Measurements from ENCODE around the gene CFAP69.

CFAP69 gene

DNA sequence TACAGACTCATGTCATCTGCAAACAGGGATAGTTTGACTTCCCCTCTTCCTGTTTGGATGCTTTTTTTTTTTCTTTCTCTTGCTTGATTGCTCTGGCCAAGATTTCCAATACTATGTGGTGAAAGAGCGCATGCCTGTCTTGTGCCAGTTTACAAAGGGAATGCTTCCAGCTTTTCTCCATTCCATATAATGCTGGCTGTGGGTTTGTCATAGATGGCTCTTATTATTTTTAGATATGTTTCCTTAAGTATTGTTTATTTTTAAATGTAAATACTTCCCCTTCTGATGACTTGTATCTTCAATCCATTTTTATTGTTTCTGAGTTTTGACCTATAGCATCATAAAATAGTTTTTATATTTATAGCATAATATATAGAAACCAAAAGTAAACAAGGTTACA, 58.3 kb downstream of the CFAP69 start:
- WGBS (ENCODE audit: extremely low coverage, insufficient coverage, low lambda C conversion rate): no CpG with 5 or more reads among the region's 1 CpG
- no peak overlapping the region for H2BK15ac ChIP-seq (replicated peaks; ENCODE audit: low read depth)

DNA sequence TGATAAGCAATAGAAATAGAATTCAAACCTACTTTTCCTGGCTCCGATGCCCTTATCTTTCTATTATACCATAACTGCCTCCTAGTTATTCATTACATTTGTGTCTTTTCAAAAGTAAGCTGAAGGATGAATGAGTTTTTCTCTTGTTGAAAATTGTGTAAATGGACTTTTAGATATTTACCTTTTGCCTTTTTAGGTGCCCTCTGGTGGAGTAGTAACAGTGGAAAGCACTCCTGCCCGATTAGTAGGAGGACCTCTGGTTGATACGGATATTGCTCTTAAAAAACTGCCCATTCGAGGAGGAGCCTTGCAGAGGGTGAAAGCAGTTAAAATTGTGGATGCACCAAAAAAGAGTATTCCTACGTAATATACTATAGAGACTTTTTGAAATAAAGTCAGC, 64.9 kb downstream of the CFAP69 start:
- Histone ChIP-seq H3K4ac (ENCODE audit: low read depth, low read length) (no peak overlapping the region), H3K79me1 (ENCODE audit: low read length) (no peaks in the 10 kb centered on the region), H3K9ac (ENCODE audit: low read length) (no peak overlapping the region), H3K36me3 (ENCODE audit: control insufficient read depth, insufficient read depth, low read length) (no peaks in the 10 kb centered on the region), H2BK5ac (ENCODE audit: low read length) (no peak overlapping the region), H3K4me1 (ENCODE audit: control insufficient read depth, low read depth, low read length) (no peaks in the 10 kb centered on the region), H2BK15ac (replicated peaks; ENCODE audit: low read depth) (no peak overlapping the region), H3K56ac (ENCODE audit: low read length) (no peak overlapping the region), H3K27me3 (ENCODE audit: insufficient read depth, low read length, poor library complexity) (no peaks in the 10 kb centered on the region), H3K79me2 (ENCODE audit: control insufficient read depth, insufficient read depth, low read length) (no peaks in the 10 kb centered on the region), H3K18ac (ENCODE audit: low read length) (no peak overlapping the region), H2AK5ac (ENCODE audit: low read length) (no peak overlapping the region), H2BK120ac (ENCODE audit: low read depth, low read length) (no peak overlapping the region), H3K23ac (ENCODE audit: low read length) (no peak overlapping the region), H3K4me2 (ENCODE audit: low read length) (no peak overlapping the region), H4K8ac (ENCODE audit: low read depth, low read length) (no peak overlapping the region), H3K27ac (ENCODE audit: low read depth, low read length) (no peak overlapping the region), H3K4me3 (ENCODE audit: low read length) (no peak overlapping the region), H4K5ac (ENCODE audit: low read length) (no peak overlapping the region)
- DNase-seq: peak; percentile 20
- WGBS (ENCODE audit: extremely low coverage, insufficient coverage, low lambda C conversion rate): no CpG with 5 or more reads among the region's 5 CpGs

More for the DNA sequence above, 58.3 kb downstream of the CFAP69 start:
- Histone ChIP-seq H3K4me1 (ENCODE audit: control insufficient read depth, low read depth, low read length) (no peaks in the 10 kb centered on the region), H3K27ac (ENCODE audit: low read depth, low read length) (no peak overlapping the region), H3K79me2 (ENCODE audit: control insufficient read depth, insufficient read depth, low read length) (no peaks in the 10 kb centered on the region), H2AK5ac (ENCODE audit: low read length) (no peak overlapping the region), H3K4ac (ENCODE audit: low read depth, low read length) (no peak overlapping the region), H3K56ac (ENCODE audit: low read length) (no peak overlapping the region), H4K8ac (ENCODE audit: low read depth, low read length) (no peak overlapping the region), H2BK120ac (ENCODE audit: low read depth, low read length) (no peak overlapping the region), H3K36me3 (ENCODE audit: control insufficient read depth, insufficient read depth, low read length) (no peaks in the 10 kb centered on the region), H3K79me1 (ENCODE audit: low read length) (no peaks in the 10 kb centered on the region), H3K4me3 (ENCODE audit: low read length) (no peak overlapping the region), H3K9ac (ENCODE audit: low read length) (no peak overlapping the region), H3K23ac (ENCODE audit: low read length) (no peak overlapping the region), H2BK5ac (ENCODE audit: low read length) (no peak overlapping the region), H4K5ac (ENCODE audit: low read length) (no peak overlapping the region), H3K27me3 (ENCODE audit: insufficient read depth, low read length, poor library complexity) (no peaks in the 10 kb centered on the region), H3K4me2 (ENCODE audit: low read length) (no peak overlapping the region), H3K18ac (ENCODE audit: low read length) (no peak overlapping the region)
- DNase-seq: no peak

DNA sequence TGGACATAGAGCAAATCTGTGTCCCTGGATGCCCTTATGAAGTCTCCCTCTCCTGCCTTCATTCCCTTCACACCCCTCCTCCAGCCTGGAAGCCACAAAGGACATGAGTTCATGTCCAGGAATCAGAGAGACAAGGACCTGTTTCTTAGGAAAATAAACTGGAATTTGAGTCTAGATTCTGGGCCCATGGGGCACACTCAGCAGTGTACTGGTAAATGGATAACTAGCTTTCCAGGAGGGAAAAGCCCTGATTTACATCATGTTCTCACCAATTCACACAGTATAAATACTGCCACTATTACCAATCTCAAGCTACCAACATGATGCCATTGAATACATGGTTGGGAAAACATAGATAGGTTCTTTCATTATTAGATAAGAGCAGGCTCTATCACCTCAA, 66.2 kb downstream of the CFAP69 start:
- Histone ChIP-seq H3K27ac (ENCODE audit: low read depth, low read length) (no peak overlapping the region), H4K8ac (ENCODE audit: low read depth, low read length) (no peak overlapping the region), H2AK5ac (ENCODE audit: low read length) (no peak overlapping the region), H3K18ac (ENCODE audit: low read length) (no peak overlapping the region), H3K9ac (ENCODE audit: low read length) (no peak overlapping the region), H3K4me1 (ENCODE audit: control insufficient read depth, low read depth, low read length) (no peaks in the 10 kb centered on the region), H3K23ac (ENCODE audit: low read length) (no peak overlapping the region), H2BK15ac (replicated peaks; ENCODE audit: low read depth) (no peak overlapping the region), H4K5ac (ENCODE audit: low read length) (no peak overlapping the region), H3K27me3 (ENCODE audit: insufficient read depth, low read length, poor library complexity) (no peaks in the 10 kb centered on the region), H3K36me3 (ENCODE audit: control insufficient read depth, insufficient read depth, low read length) (no peaks in the 10 kb centered on the region), H3K79me2 (ENCODE audit: control insufficient read depth, insufficient read depth, low read length) (no peaks in the 10 kb centered on the region), H2BK5ac (ENCODE audit: low read length) (no peak overlapping the region), H3K4ac (ENCODE audit: low read depth, low read length) (no peak overlapping the region), H2BK120ac (ENCODE audit: low read depth, low read length) (no peak overlapping the region), H3K56ac (ENCODE audit: low read length) (no peak overlapping the region), H3K4me2 (ENCODE audit: low read length) (no peak overlapping the region), H3K4me3 (ENCODE audit: low read length) (no peak overlapping the region), H3K79me1 (ENCODE audit: low read length) (no peaks in the 10 kb centered on the region)
- DNase-seq: no peak

DNA sequence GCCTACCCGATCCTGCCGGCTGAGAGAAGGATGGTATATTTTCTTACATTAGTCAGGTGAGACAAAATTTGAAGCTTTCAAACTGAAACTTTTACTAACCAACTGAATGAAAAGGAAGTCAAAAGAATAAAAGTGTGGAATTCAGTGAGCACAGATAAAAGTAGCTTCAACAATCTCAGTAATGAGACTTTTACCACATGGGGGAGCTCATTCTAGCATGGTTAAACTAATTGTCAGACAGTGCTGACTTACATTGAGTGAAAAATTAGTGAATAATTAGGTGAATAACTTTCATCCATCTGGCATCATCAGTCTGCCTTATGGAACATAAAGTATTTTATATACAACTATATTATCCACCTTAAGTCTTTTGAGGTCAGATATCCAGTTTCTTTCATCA, 67.8 kb downstream of the CFAP69 start:
- Histone ChIP-seq H3K4me3 (ENCODE audit: low read length) (no peak overlapping the region), H3K4me1 (ENCODE audit: control insufficient read depth, low read depth, low read length) (no peaks in the 10 kb centered on the region), H2BK120ac (ENCODE audit: low read depth, low read length) (no peak overlapping the region), H4K8ac (ENCODE audit: low read depth, low read length) (no peak overlapping the region), H2BK5ac (ENCODE audit: low read length) (no peak overlapping the region), H3K56ac (ENCODE audit: low read length) (no peak overlapping the region), H3K4me2 (ENCODE audit: low read length) (no peak overlapping the region), H3K9ac (ENCODE audit: low read length) (no peak overlapping the region), H3K27me3 (ENCODE audit: insufficient read depth, low read length, poor library complexity) (no peaks in the 10 kb centered on the region), H3K18ac (ENCODE audit: low read length) (no peak overlapping the region), H2BK15ac (replicated peaks; ENCODE audit: low read depth) (no peak overlapping the region), H3K79me2 (ENCODE audit: control insufficient read depth, insufficient read depth, low read length) (no peaks in the 10 kb centered on the region), H3K79me1 (ENCODE audit: low read length) (no peaks in the 10 kb centered on the region), H3K27ac (ENCODE audit: low read depth, low read length) (no peak overlapping the region), H2AK5ac (ENCODE audit: low read length) (no peak overlapping the region), H3K23ac (ENCODE audit: low read length) (no peak overlapping the region), H3K36me3 (ENCODE audit: control insufficient read depth, insufficient read depth, low read length) (no peaks in the 10 kb centered on the region), H3K4ac (ENCODE audit: low read depth, low read length) (no peak overlapping the region), H4K5ac (ENCODE audit: low read length) (no peak overlapping the region)
- WGBS (ENCODE audit: extremely low coverage, insufficient coverage, low lambda C conversion rate): no CpG with 5 or more reads among the region's 2 CpGs
- no peak for DNase-seq

DNA sequence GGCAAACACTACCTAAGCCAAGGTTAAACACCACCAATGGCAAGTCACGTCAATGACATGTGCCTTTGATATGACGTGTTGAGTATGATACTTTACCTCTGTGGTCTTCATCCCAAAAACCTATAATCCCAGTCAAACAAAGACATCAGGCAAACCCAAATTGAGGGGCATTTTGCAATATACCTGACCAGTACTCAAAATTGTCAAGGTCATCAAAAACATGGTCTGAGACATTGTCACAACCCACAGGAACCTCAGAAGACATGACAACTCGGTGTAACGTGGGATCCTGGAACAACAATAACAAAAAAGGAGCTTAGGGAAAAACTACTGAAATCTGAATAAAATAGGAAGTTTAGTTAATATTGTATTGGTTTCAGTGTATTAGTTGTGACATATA, 68.9 kb downstream of the CFAP69 start:
- no peak overlapping the region for H3K4ac ChIP-seq (ENCODE audit: low read depth, low read length)
- no peak overlapping the region for H2BK120ac ChIP-seq (ENCODE audit: low read depth, low read length)
- H2AK5ac ChIP-seq (ENCODE audit: low read length): no peak overlapping the region
- no peak overlapping the region for H3K4me2 ChIP-seq (ENCODE audit: low read length)
- no peak overlapping the region for H2BK15ac ChIP-seq (replicated peaks; ENCODE audit: low read depth)
- no peak overlapping the region for H3K4me3 ChIP-seq (ENCODE audit: low read length)
- WGBS (ENCODE audit: extremely low coverage, insufficient coverage, low lambda C conversion rate): no CpG with 5 or more reads among the region's 4 CpGs
- DNase-seq: no peak
- no peak overlapping the region for H3K27ac ChIP-seq (ENCODE audit: low read depth, low read length)
- no peak overlapping the region for H4K5ac ChIP-seq (ENCODE audit: low read length)
- no peak overlapping the region for H3K23ac ChIP-seq (ENCODE audit: low read length)
- no peaks in the 10 kb centered on the region for H3K79me1 ChIP-seq (ENCODE audit: low read length)
- H3K56ac ChIP-seq (ENCODE audit: low read length): no peak overlapping the region
- no peak overlapping the region for H2BK5ac ChIP-seq (ENCODE audit: low read length)
- H4K8ac ChIP-seq (ENCODE audit: low read depth, low read length): no peak overlapping the region
- H3K18ac ChIP-seq (ENCODE audit: low read length): no peak overlapping the region
- no peaks in the 10 kb centered on the region for H3K36me3 ChIP-seq (ENCODE audit: control insufficient read depth, insufficient read depth, low read length)
- H3K79me2 ChIP-seq (ENCODE audit: control insufficient read depth, insufficient read depth, low read length): no peaks in the 10 kb centered on the region
- H3K9ac ChIP-seq (ENCODE audit: low read length): no peak overlapping the region
- H3K4me1 ChIP-seq (ENCODE audit: control insufficient read depth, low read depth, low read length): no peaks in the 10 kb centered on the region
- no peaks in the 10 kb centered on the region for H3K27me3 ChIP-seq (ENCODE audit: insufficient read depth, low read length, poor library complexity)

DNA sequence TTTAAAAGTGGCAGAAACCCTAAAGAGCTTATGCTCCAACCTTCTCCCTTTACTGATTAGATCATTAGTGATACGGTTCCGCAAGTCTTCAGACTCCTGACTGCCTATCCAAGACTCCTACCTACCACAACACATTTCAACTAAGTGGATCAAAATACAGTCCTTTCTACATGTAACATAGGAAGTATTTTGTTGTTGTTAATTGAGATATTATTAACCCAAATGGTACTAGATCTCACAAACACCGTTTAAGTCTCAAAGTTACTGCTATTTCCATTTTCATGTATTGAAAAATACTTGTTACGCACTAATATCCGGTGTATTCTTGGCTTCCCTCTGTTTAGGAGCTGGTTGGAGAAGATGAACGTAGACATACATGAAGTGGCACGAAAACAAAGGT, 75.0 kb downstream of the CFAP69 start:
- Histone ChIP-seq H3K27ac (ENCODE audit: low read depth, low read length) (no peak overlapping the region), H4K8ac (ENCODE audit: low read depth, low read length) (no peak overlapping the region), H3K56ac (ENCODE audit: low read length) (no peak overlapping the region), H3K9ac (ENCODE audit: low read length) (no peak overlapping the region), H4K5ac (ENCODE audit: low read length) (no peak overlapping the region), H2BK15ac (replicated peaks; ENCODE audit: low read depth) (no peak overlapping the region), H3K27me3 (ENCODE audit: insufficient read depth, low read length, poor library complexity) (peaks cover 19% of the 10 kb centered on the region), H3K4me1 (ENCODE audit: control insufficient read depth, low read depth, low read length) (no peaks in the 10 kb centered on the region), H3K23ac (ENCODE audit: low read length) (no peak overlapping the region), H3K79me2 (ENCODE audit: control insufficient read depth, insufficient read depth, low read length) (no peaks in the 10 kb centered on the region), H2BK120ac (ENCODE audit: low read depth, low read length) (no peak overlapping the region), H3K4ac (ENCODE audit: low read depth, low read length) (no peak overlapping the region), H3K4me3 (ENCODE audit: low read length) (no peak overlapping the region), H3K79me1 (ENCODE audit: low read length) (no peaks in the 10 kb centered on the region), H3K36me3 (ENCODE audit: control insufficient read depth, insufficient read depth, low read length) (no peaks in the 10 kb centered on the region), H2BK5ac (ENCODE audit: low read length) (no peak overlapping the region), H3K18ac (ENCODE audit: low read length) (no peak overlapping the region), H3K4me2 (ENCODE audit: low read length) (no peak overlapping the region), H2AK5ac (ENCODE audit: low read length) (no peak overlapping the region)
- WGBS (ENCODE audit: extremely low coverage, insufficient coverage, low lambda C conversion rate): no CpG with 5 or more reads among the region's 7 CpGs
- DNase-seq: no peak
